KOPT-K1 (cell line): ENCODE results near the gene TMEM222.

Experiments used
- H3K27ac ChIP-seq: fragments of 200-600 bp; sonication (generic); 2 replicates; pipeline ENCODE4 v1.5.1; 2016; ENCODE audit warnings: antibody characterized with exemption, mild to moderate bottlenecking, low read depth, low read length; ENCODE audit not compliant: poor library complexity, severe bottlenecking
- H3K36me3 ChIP-seq: fragments of 200-600 bp; sonication (generic); 2 replicates; pipeline ENCODE4 v1.5.1; 2017; ENCODE audit warnings: antibody characterized with exemption, mild to moderate bottlenecking, low read length, moderate library complexity; ENCODE audit not compliant: insufficient read depth
- H3K9me3 ChIP-seq: fragments of 200-600 bp; sonication (generic); 2 replicates; pipeline ENCODE4 v1.5.1; 2017; ENCODE audit warnings: antibody characterized with exemption, low read length, mild to moderate bottlenecking; ENCODE audit not compliant: insufficient read depth, poor library complexity, severe bottlenecking

The TMEM222 gene

GRCh38 chr1:27325286-27325685 is 3.3 kb downstream of the TMEM222 start:
- Histone ChIP-seq H3K36me3 (peaks cover 64% of the 10 kb centered on the region), H3K9me3 (no peaks in the 10 kb centered on the region), H3K27ac (no peak overlapping the region)

DNA sequence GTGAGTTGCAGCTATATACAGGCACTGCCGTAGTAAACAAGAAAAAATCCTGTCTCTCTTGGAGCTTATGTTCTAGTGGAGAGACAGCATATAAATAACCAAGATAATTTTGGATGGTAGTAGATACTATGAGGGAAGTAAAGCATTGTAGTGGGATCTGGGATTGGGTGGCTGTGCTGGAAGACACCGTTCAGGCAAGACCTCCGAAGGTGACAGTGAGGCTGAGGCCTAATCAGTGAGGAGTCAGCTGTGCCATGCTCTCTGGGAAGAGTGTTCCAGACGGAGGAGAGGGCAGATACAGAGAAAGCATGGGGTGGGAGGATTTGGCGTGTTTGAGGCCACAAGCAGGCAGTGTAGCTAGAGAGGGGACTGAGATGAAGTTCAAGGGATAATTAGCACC is 6.0 kb downstream of the TMEM222 start:
- no peak overlapping the region for H3K27ac ChIP-seq
- peaks cover 91% of the 10 kb centered on the region for H3K36me3 ChIP-seq
- H3K9me3 ChIP-seq = no peaks in the 10 kb centered on the region

DNA sequence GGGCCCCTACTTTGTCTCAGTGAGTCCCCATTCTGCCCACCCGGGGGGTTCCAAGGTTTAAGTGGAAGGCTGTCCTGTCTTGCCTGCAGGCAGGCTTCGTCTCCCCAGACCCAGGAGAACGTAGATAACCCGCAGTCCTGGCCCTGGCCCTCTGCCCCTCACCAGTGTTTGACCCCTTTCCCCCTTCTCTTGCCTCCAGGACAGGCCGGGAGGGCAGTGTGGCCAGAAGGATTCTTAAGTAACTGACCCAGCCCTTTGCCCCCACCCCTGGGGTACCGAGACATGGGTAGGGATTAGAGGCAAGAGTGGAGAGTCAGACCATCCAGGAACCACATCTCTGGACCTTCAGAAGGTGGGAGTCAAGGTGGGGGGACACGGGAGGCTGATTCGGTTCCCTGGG is 8.8 kb downstream of the TMEM222 start:
- no peak overlapping the region for H3K27ac ChIP-seq
- no peaks in the 10 kb centered on the region for H3K9me3 ChIP-seq
- H3K36me3 ChIP-seq = peaks cover 96% of the 10 kb centered on the region

DNA sequence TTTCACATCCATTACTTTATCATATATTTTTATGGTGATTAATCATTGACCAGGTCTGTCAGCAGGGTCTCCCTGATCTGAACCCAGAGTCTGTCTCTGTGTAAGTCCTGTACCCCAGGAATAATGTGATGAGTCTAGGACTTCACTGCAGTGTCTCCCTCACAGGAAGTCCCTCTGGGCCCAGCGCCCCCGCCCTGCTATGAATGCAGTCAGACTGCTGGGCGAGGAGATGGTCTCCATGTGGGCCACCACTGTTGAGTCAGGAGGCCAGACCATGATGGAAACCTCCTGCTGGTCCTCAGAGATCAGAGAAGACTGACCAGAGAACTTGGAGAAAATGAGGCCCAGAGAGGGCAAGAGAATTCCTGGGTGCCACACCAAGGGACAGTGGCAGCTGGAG is 9.5 kb downstream of the TMEM222 start:
- Histone ChIP-seq H3K9me3 (no peaks in the 10 kb centered on the region), H3K36me3 (peaks cover 96% of the 10 kb centered on the region)

GRCh38 chr1:27331922-27332321 is 10.0 kb downstream of the TMEM222 start:
- peaks cover 95% of the 10 kb centered on the region for H3K36me3 ChIP-seq
- no peaks in the 10 kb centered on the region for H3K9me3 ChIP-seq
- no peak overlapping the region for H3K27ac ChIP-seq

More for the DNA sequence above, 9.5 kb downstream of the TMEM222 start:
- H3K27ac ChIP-seq = no peak overlapping the region

GRCh38 chr1:27332536-27333281 is 10.7 kb downstream of the TMEM222 start:
- peaks cover 88% of the 10 kb centered on the region for H3K36me3 ChIP-seq
- no peak overlapping the region for H3K27ac ChIP-seq
- no peaks in the 10 kb centered on the region for H3K9me3 ChIP-seq

DNA sequence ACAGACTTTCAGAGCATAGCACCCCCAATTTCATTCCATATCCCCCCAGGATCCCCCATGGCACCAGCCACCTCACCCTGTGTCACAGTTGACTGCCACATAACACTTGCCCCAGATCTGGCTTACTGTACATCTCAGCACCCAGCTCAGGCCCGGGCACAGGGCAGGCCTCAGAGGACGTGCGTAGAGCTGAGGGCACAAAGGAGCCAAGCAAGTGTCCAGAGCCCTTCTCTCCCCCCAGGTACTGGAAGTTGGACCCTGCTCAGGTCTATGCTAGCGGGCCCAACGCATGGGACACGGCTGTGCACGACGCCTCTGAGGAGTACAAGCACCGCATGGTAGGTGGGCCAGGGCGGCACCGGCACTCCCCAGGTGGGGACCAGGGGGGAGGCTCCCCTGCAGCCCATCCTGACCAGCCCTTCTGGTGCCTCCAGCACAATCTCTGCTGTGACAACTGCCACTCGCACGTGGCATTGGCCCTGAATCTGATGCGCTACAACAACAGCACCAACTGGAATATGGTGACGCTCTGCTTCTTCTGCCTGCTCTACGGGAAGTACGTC is 11.8 kb downstream of the TMEM222 start:
- Histone ChIP-seq H3K36me3 (peaks cover 82% of the 10 kb centered on the region), H3K9me3 (no peaks in the 10 kb centered on the region), H3K27ac (no peak overlapping the region)

DNA sequence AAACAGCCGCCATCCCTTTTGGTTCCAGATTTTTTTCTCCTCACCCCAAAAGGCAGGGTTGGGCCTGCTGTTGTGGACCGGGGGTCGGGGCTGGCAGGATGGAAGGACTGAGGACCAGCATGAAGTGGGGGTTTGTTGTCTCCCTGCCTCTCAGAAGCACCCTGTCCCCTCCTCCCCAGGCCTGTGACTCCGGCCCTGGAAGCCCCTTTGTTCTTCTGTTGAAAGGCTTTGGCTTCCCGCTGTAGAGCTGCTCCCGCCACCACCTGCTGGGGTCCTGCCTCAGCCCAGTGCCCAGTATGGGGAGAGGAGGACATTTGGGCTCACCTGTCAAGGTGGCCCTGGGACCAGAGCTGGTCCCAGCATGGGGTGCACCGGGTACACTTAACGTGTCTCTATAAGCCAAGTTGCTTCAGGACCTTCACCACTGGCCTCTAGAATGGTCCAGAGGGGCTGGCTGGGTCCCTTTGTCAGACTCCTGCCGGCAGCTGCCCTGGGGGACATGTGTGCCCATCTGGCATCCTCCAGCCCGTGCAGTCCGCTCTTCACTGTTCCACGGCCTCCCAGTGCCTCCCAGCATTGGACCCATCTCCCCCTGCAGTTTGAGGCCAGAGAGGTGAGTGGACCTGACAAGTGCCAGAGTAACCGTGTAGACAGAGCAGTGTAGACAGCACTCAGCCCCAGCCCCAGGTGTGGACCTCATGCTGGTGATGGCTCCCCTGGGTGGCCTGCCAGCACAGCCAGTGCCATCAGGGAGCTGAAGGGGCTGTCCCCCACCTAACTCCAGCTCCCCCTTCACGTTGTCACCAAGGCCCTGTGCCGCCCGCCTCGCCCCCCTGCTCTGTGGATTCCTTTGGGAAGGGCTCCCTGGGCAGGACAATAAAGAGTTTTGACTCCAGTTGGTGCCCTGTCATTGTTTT is 13.8 kb downstream of the TMEM222 start:
- peaks cover 68% of the 10 kb centered on the region for H3K36me3 ChIP-seq
- H3K9me3 ChIP-seq = no peaks in the 10 kb centered on the region
- no peak overlapping the region for H3K27ac ChIP-seq

- H3K36me3 ChIP-seq = peaks cover 58% of the 10 kb centered on the region
- H3K9me3 ChIP-seq = no peaks in the 10 kb centered on the region
- no peak overlapping the region for H3K27ac ChIP-seq
These were observed 14.8 kb downstream of the TMEM222 start for GRCh38 chr1:27336756-27337155.

GRCh38 chr1:27338751-27339150 is 16.8 kb downstream of the TMEM222 start:
- H3K27ac ChIP-seq = no peak overlapping the region
- peaks cover 38% of the 10 kb centered on the region for H3K36me3 ChIP-seq
- no peaks in the 10 kb centered on the region for H3K9me3 ChIP-seq

- Histone ChIP-seq H3K27ac (peak overlapping the region; percentile 1), H3K36me3 (peaks cover 34% of the 10 kb centered on the region), H3K9me3 (no peaks in the 10 kb centered on the region)
These were observed 17.2 kb downstream of the TMEM222 start for GRCh38 chr1:27339213-27339612.

- H3K9me3 ChIP-seq = no peaks in the 10 kb centered on the region
- peaks cover 24% of the 10 kb centered on the region; the same call in 1 of the 2 replicates for H3K36me3 ChIP-seq
- H3K27ac ChIP-seq = peak within 1 kb of the TSS; percentile 86
These were observed 19.7 kb downstream of the TMEM222 start, which contains the start of gene SYTL1 for GRCh38 chr1:27341525-27342252. TSS of gene SYTL1 (plus strand) at chr1:27342022. CDS start at chr1:27345335, 3,313 bp downstream.

GRCh38 chr1:27342391-27342777 is 20.4 kb downstream of the TMEM222 start:
- H3K36me3 ChIP-seq = peaks cover 22% of the 10 kb centered on the region; the same call in 1 of the 2 replicates
- H3K27ac ChIP-seq = peak overlapping the region; percentile 86
- H3K9me3 ChIP-seq = no peaks in the 10 kb centered on the region

DNA sequence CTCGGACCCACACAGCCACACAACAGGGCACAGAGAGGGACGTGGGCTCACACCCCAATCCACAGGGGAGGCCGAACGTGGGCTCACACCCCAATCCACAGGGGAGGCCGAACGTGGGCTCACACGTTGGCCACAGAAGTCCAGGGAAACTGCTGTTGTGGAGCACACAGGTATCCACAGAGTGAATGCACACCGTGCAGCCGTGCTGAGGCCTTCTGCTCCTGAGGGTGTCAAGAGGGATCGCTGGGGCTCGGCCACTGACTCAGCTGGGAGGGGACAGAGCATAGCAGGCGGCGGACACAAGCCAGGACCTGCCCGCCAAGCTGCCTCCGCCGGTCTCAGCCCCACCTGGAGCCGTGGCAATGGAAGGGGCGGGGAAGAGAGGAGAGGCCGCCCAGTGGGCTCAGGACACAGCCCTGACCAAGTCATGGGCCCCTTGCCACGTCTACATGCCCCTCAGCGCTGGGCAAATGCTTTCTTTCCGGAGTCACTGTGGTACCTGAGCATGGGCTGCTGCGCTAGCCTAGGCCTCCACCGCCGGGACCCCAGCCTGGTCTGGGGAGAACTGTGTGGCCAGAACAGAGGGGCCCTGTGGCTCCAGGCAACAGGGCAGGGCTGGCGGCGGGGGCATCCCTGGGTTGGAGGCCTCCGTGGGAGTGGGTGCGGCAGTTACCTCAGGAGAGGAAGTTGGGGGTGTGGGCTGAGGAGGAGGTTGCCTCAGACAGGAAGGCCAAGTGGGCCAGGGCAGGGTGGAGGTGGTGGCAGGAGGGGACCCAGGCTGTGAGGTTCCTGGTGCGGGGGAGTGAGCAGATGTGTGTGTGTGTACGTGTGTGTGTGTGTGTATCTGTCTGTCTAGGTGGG is 21.0 kb downstream of the TMEM222 start:
- Histone ChIP-seq H3K36me3 (peaks cover 22% of the 10 kb centered on the region; the same call in 1 of the 2 replicates), H3K9me3 (no peaks in the 10 kb centered on the region), H3K27ac (peak overlapping the region; percentile 86)
